Bronchial epithelial cell (primary cell): ENCODE data around the gene DENND5B. TPM values are rescaled to one million over a fixed set of nuclear protein-coding genes. Genes with fewer than 3 reads are reported as not detected.

Experiments used
- DNase-seq: peaks from one replicate; pipeline ENCODE4 v3.0.0-alpha.2; 2010; ENCODE audit warnings: low read depth
- FAIRE-seq: peaks from 2 replicates; lab custom pipeline; 2011; peaks lifted over from hg19 to GRCh38; lab: Jason Lieb, UNC
- H3K27me3 ChIP-seq: 2 replicates; pipeline ENCODE4 v1.5.1; 2011; ENCODE audit warnings: low read length; ENCODE audit not compliant: control insufficient read depth, insufficient read depth
- H3K36me3 ChIP-seq: 2 replicates; pipeline ENCODE4 v1.5.1; 2011; ENCODE audit warnings: low read length; ENCODE audit not compliant: control insufficient read depth, insufficient read depth
- H3K4me3 ChIP-seq: 2 replicates; pipeline ENCODE4 v1.5.1; 2011; ENCODE audit warnings: mild to moderate bottlenecking, low read depth, low read length, control low read depth
- CTCF ChIP-seq: IDR thresholded peaks from 2 replicates; pipeline ENCODE4 v1.5.1; 2011; ENCODE audit warnings: mild to moderate bottlenecking, moderate library complexity, low read length, control low read depth, inconsistent platforms; ENCODE audit not compliant: insufficient read depth, severe bottlenecking
- total RNA-seq: library from RNA; depleted of rRNA; stranded (reverse); fragments of >200 nt; gene quantifications from 2 replicates; pipeline ENCODE4 v1.2.1, GENCODE V29; 2014

DENND5B gene
- total RNA-seq, 1 donor from 2014 or later: 4.7 TPM

DNA sequence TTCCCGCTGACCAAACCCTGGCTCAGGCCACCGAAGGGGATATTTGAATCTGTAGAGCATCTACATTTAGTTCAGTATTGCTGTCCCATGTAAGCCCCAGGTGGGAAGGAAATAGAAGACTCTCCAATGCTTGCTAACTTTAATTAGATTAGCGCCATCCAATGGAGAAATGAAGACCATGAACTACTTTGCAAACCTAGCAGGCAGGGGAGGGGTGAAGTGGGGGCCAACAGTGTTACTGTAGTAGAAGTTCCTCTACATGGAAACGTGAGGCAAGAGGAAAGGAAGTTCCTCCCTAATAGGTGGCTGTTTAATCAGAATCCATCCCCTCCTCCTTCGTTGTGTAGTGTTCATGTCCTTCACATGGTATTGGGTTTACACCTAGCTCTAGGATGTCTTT, 9.3 kb upstream of the DENND5B start:
- FAIRE-seq (no peak), DNase-seq (no peak)
- TF ChIP-seq CTCF: no peak
- Histone ChIP-seq H3K36me3 (no peaks in the 10 kb centered on the region), H3K27me3 (no peaks in the 10 kb centered on the region), H3K4me3 (no peak overlapping the region)

GRCh38 chr12:31599053-31599452, 8.1 kb upstream of the DENND5B start:
- Histone ChIP-seq H3K4me3 (no peak overlapping the region), H3K27me3 (no peaks in the 10 kb centered on the region), H3K36me3 (no peaks in the 10 kb centered on the region)
- FAIRE-seq (no peak), DNase-seq (no peak)
- no peak for TF ChIP-seq CTCF

DNA sequence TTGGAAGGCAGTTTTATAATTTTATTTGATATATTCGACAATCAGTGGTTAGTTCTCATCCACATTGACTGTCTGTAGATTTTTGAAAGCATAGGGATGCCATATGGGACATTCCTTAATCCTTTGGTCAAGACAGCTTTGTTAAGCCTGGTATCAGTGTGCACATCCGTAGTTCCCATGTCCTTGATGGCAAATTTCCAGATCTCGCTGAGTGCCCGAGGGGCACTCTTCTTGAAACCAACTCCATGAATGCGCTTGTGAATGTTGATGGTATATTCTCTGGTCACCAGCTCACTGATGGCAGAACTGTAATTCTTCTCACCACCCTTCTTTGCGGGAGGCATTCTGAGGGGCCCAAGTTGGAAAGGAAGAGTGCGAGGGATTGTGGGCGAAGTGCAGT, 6.1 kb upstream of the DENND5B start:
- no peak for TF ChIP-seq CTCF

GRCh38 chr12:31594681-31595080, 3.7 kb upstream of the DENND5B start:
- DNase-seq (no peak), FAIRE-seq (peak; percentile 66)
- Histone ChIP-seq H3K4me3 (no peak overlapping the region), H3K27me3 (no peaks in the 10 kb centered on the region), H3K36me3 (no peaks in the 10 kb centered on the region)
- TF ChIP-seq CTCF: no peak

More for the DNA sequence above, 6.1 kb upstream of the DENND5B start:
- Histone ChIP-seq H3K36me3 (no peaks in the 10 kb centered on the region), H3K4me3 (no peak overlapping the region), H3K27me3 (no peaks in the 10 kb centered on the region)
- no peak for FAIRE-seq
- no peak for DNase-seq

GRCh38 chr12:31591380-31591901, 505 bp upstream of the DENND5B start:
- H3K36me3 ChIP-seq: no peaks in the 10 kb centered on the region
- H3K4me3 ChIP-seq: peak overlapping the region; percentile 84
- TF ChIP-seq CTCF: no peak
- FAIRE-seq (no peak), DNase-seq (no peak)
- H3K27me3 ChIP-seq: no peaks in the 10 kb centered on the region
